GM21390 (cell line): ENCODE measurements around the gene MAP2K2.

Source experiments
- ATAC-seq: cut with Tn5 transposase; IDR thresholded peaks from one replicate; pipeline ENCODE4 v1.9.1; 2021; ENCODE audit not compliant: unreplicated experiment

MAP2K2 gene

DNA sequence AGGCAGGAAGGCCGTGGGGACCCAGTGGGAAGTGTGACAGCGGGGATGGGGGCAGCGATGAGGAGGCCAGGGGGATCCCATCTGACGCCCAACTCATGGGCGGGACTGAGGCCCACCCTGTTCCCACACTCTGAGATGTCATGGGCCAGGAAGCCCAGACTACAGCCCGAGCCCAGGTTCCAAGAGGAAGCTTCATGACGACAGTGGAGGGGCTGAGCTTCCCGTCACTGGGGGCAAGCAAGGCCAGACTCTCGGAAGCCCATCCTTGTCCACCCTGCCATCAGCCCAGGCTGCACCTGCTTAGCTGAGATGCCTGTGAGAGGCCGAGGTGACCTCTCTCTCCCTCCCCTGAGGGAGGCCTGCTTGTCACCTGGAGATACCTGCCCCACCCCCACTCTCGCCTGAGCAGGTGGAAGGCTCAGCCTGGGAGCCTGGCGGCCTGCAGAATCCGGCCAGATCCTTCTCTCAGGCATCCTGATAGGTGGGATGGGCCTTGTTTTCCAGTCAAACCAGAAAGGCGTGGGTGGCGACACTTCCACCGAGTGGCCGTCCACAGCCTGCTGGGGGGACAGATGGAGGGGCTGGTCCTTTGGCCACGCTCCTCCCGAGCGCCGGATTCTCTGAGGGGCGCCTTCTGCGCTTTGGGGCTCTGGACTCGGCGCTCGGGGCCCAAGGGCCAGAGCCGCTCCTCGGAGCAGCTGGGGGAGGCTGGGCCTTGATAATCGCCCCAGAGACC lies 62.1 kb downstream of the MAP2K2 start:
- ATAC-seq = no peak

DNA sequence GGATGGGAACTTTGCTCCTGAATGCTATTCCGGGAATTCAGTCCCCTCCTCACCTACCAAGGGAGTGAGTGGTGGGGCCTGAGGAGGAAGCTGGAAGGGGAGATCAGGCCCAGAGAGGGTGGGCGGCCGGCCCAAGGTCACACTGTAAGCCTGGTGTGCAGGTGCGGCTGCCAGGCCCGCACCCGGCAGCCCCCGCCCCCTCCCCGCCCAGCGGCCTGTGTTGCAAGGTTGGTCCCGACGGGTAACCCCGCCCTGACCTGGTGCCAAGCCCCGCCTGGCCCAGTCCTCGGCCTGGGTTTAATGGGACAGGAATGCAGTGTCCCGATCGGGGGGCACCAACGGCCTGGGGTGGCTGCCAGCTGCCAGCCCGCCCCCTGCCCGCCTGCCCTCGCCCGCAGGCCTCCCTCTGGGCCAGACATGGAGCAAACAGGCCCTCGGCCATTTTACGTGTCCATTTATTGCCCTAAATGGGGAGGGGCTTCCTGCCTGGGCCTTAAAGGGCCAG lies 62.7 kb downstream of the MAP2K2 start:
- ATAC-seq = no peak

DNA sequence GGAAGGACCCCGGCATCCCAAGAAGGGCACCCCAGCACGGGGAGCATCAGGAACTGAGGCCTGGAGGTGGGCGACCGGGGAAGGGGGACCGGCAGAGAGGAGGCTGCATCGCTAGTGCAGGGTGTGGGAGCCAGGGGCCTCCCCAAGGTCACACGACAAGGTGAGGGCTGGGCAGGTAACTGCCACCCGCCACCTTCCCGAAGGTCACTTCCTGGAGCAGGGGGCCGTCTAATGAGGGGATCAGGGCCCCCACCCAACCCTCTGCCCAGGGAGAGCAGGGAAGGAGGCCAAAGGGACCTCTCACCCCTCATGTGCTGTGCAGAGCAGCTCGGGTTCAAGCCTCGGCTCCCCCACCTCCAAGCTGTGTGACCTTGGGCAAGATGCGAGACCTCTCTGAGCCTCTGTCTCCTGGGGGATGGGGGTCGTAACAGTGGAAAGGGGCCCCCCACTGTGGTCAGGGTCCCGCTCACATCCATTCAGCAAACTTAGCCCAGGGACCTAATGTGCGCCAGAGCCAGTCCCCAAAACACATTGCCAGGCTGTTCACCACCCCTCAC lies 63.2 kb downstream of the MAP2K2 start:
- ATAC-seq = no peak

DNA sequence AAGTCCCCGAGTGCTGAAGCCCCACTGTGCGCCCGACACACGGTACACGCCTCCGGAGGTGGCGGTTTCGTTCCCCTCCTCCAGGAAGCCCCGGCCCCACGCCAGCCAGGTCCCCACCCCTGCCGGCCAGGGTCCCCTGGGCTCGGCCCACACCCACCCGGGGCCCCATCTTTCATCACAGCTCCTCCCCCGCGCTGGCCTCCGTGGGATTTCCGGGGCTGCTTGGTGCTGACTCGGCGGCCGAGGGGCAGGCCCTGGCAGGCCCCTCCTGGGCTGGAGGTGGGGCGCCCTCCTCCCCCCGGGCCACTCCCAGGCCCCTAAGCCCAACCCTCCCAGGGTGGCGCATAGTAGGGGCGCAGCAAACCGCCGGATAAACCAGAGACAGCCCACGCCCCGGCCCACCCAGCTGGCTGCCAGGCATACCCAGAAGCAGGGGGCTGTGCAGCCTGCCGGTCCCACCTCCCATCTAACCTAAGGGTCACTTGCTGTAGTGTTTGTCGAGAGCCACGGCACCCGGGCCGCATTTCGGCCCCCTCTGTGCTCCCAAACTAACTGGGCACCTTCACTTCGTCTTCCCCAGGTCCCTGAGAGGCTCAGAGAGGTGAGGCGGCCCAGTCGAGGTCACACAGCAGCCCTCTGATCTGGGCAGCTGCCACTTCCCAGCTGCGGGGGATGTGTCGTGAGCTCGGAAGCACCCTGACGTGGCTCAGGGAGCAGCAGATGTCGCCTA lies 63.9 kb downstream of the MAP2K2 start:
- no peak for ATAC-seq

DNA sequence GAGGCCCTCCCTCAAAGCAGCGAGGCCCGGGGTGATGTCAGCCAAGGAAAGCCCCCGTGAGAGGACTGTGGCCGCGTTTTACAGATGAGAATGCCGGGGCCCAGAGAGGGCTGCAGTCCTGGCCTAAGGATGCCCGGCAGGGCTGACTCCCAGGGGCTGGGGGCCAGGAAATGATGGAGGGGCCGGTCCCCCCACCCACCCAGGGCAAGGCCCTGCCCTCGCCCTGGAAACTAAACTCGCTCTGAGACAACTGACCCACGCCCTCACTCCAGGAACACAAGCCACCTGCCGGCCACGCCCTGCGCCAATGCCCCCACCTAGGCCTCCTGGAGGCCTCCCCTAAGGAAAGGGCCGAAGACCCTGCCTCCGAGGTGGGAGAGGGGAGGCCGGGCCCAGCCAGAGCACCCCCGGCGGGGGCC lies 64.5 kb downstream of the MAP2K2 start:
- no peak for ATAC-seq

DNA sequence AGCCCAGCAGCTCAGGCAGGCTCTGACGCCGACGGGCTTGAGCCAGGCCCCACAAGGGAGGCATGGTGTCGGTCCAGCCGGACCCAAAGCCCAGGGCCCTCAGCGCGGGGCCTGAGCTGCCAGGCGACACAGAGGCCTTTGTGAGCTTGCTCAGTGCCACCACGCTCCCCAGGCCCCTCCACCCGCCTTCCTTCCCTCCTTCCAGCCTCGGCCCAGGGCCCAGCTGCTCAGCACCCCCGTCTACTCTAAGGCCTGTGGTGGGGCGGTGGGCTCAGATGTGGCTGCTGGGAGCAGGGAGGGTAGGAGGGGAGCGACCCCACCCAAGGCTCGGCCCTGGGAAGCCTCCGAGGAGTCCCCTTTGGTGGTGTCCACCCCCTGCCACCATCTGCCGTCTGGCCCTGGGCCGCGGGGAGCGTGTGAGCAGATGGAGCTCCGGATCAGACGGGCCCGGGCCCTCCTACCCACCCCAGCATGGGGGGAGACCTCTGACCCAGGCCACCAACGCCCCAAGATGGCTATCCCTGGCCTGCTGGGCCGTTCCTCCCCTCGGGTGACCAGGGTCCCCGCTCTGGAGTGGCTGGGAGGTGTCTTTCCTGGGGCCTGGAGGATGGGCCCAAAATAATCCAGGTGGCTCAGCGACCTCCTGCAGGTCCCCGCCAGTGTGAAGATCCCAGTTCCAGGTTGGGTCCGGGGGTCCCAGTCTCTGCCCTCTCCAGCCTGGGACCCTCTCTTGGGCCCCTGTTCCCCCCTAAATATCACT lies 65.0 kb downstream of the MAP2K2 start:
- no peak for ATAC-seq

DNA sequence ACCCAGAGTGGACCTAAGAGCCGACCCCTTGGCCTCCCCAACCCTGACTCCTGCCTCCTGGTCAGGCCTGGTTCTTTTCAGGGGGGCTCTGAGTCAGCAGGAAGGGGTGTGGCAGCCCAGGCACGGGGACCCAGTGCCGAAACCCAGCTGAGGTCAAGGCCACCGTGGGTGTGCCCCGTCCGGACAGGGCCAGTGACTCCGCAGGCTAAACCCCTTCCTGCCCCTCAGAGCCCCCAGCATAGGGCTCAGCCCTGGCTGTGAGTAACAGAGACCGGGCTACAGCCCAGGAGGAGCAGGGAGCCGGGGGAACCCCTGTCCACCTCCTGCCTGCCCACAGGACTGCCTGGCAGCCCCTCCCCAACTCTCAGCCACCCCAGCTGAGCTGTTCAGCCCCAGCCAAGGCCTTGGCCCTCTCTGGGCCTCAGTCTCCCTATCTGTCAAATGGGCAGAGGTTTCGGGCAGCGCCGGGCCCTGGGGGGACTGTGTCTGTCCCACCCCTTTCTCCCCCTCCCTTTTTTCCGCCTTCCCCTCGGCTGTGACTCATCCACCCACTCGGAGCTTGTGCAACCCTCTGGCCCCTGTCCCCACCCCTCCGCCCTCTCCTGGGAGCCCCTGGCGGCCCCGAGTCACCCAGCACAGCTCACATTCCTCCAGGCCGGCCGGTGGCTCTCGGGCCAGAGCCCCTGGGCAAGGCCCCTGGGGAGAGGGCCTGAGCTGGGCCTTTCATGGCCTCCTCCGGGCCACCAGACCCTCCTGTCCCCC lies 65.8 kb downstream of the MAP2K2 start:
- no peak for ATAC-seq

DNA sequence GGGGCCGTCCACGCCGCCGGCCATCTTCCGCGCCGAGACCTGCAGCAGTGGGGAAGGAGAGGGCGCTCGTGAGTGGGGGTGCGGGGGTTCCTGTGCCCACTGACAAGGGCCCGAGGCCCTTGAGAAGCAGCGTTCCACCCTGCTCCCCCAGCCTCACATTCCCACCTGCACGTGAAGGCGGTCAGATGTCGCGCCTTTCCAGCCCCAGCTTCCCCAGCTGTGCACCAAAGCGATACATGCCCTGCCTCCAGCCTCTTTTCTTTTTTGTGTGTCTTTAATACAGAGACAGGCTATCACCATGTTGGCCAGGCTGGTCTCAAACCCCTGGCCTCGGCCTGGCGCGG lies 68.7 kb downstream of the MAP2K2 start:
- no peak for ATAC-seq

DNA sequence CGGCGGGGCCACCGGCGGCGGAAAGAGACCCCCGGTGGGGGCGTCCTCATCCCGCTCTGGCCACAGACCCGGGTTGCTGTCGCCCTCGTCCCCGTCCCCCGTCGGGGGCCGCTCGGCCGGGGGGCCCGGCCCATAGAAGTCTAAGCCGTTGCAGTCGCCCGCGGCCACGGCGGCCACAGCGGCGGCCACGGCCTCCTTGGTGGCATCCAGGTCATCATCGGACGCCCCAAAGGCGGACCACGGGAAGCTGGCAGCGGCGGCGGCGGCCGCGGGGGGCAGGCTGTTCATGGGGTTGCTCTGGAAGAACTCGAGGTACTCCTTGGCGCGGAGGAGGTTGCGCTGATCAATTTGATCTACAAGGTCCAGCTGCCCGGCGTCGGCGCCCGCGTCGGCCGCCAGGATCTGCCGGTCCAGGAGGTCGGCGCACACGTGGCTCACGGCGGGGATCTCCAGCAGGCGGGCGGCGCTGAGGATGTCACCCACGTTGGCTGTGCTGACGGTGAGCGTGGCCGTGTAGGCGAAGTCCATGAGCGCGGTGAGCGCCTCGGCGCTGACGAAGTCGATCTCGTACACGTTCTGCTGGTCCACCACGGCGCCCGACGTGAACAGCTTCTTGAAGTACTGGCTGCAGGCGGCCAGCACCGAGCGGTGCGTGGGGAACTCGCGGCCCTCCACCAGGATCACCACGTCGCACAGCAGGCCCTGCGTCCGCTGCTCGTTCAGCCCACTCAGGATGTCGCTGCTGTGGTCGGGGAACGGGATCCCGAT lies 69.3 kb downstream of the MAP2K2 start:
- ATAC-seq = no peak

DNA sequence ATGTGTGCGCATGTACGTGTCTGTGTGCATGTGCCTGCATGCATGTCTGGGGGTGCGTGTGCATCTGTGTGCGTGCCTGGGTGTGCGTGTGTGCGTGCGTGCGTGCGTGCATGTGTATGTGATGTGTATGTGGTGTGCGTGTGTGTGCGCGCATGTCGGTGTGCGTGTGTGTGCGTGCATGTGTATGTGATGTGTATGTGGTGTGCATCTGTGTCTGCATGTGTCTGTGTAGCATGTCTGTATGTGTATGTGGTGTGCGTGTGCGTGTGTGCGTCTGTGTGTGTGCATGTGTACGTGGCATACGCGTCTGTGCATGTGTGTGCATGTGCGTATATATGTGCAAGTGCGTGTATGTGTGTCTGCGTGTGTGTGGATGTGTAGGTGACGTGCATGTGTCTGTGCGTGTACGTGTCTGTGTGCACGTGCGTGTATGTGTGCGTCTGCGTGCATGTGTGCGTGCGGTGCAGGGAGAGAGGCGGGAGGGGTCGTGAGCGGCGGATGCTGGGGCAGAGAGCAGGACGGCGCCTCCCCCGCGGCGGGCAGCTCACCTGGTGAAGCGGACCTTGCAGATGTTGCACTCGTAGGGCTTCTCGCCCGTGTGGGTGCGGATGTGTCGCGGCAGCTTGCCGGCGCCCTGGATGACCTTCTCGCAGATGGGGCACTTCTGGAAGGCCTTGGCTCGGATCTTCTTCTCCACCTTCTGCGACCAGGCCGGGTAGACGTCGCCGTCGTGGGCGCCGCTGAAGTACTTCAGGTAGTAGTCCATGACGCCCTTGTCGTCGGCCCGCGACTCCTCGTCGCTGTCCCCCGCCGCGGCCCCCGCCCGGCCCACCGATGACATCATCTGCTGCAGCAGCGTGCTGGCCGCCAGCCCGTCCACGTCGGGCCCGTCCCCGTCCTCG lies 70.2 kb downstream of the MAP2K2 start:
- no peak for ATAC-seq

DNA sequence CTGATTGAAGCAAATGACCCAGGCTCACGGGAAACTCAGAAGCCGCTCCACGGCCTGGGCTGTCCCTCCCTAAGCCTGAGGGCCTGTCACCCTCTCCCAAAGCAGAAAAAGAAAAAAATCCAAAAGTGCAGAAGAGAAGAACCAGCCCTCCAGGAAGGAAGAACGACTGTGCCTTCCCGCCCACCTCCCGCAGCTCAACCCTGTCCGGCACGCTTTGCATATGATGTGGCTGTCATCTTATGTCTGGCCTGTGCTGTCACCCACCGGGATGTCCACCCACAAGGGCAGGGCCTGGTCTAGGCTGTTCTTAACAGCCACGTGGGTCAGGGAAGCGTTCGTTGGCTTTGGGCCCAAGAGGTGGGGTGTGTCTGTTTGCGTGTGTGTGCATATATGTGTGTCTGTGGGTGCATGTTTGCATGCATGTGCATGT lies 70.9 kb downstream of the MAP2K2 start:
- ATAC-seq = no peak

DNA sequence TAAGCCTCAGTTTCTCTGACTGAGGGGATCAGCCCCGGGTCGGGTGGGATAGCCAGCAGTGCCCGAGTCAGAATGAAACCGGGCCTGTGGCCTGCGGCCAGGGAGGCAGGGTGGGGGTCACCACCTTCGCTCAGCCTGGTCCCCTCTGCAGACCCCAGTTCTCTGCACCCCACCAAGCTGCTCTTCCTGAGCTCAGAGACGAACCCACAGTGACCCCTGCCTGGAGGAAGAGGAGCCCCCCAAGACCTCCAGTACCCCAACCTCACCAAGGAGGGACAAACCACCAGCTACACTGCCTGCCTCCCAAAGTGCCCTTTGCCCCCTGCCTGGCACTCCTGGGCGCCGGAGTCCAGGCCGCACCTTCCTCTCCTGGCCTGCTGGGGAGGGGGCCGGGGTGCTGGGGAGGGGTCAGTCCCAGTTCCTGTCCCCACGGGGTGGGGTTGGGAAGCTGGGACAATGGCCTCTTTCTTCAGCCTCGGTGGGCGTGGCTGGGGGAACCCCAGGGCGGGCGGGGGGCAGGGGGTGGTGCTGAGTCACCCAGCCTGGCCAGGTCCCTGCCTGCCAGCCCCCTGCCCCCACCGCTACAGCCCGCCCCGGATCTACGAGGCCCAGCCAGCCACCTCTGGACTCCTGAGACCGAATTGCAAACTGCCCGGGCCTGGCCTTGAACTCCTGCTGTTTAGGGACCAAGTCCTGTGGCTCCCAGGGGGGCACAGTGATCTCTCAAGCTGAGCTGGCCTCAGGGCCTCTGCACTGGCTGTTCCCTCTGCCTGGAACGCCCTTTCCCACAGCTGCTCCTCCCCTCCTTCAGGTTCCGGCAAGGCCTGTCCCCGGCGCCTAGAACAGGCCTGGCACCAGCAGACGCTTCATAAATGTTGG lies 71.6 kb downstream of the MAP2K2 start:
- ATAC-seq = no peak

DNA sequence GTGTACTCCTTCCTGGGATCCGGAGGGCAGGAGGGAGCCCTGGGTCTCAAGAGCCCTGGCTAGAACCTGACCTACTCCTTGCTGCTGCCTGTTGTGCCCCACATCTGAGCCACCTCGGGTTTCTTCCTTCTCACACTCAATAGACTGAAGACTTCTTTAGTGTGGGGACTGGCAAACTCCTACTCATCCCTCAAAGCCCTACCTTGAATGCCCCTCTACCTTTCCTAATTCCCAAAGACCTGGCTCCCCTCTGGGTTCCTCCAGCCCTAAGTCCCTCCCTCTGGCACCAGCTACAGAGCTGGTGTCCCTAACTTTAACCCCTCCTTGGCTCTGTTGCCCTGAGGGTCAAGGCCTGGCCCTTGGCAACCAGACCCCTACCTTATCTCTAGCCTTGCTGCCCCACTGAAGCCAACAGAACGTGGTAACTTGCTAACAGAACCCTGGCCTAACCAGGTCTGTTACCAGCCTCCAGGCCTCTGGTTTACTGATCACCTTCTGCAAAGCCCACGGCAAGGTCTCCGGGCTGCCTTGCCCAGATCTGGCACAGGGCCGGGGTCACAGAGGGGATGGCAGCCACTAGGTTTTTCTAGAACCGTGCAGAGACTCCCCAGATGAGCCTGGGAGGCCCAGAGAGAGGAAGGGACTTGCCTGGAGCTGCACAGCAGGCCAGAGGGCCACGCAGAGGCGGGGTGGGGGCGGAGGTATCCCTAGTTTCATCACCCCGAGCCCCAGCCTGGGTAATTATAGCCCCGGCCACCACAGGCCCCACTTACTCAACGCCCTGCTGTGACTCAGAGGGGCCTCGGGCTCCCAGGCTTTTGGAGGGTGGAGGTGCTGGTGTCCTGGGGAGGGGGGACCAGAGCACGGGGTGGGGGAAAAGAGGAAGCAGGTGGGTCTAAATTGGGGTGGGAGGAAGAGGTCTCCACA lies 72.5 kb downstream of the MAP2K2 start:
- no peak for ATAC-seq

DNA sequence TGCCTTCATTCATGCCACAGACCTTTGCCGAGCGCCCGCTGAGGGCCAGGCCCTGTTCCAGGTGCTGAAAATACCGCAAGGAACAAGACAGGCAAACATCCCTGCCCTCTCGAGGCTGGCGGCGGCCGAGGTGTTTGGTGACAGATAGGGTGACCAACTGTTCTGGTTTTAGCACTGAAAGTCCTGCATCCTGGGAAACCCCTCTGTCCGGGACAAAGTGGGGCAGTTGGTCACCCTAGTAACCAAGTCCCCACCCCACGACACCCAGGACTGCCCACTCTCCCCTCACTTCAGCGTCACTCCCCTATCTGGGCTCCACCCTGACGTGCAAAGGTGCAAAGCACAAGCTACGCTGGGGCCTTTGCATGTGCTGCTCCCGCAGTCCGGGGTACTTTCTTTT lies 74.5 kb downstream of the MAP2K2 start:
- no peak for ATAC-seq

DNA sequence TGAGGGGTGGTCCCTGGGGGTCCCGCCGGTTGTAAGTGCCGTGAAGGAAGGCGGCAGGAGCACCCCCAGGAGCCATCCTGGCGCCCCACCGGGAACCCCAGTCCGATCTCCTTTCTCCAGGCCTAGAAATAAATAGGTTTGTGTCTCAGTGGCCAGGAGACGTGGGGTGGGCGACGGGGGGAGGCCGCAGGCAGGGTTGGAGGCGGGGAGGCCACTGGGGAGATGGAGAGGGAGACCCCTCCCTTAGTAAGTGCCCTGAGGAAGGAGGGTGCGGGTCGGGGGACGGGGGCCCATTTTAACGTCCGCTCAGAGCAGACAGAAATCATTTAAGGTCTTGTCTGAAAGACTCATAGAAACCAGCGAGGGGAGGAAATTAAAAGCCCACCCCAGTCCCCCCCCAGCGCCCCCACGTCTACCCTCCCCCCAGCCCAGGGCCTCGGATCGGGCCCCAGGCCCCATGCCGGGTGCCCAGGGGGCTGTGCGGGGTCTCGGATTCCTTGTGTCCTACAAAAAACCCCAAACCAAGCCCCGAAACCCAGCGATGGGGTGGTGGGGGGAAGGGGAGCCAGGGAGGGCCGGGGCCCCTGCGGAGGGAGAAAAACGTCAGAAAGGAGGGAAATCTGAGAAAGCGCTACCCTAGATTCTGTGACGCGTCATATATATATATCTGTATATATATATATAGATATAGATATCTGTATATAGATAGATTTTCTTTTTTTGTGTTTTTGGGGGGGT lies 76.8 kb downstream of the MAP2K2 start:
- no peak for ATAC-seq

DNA sequence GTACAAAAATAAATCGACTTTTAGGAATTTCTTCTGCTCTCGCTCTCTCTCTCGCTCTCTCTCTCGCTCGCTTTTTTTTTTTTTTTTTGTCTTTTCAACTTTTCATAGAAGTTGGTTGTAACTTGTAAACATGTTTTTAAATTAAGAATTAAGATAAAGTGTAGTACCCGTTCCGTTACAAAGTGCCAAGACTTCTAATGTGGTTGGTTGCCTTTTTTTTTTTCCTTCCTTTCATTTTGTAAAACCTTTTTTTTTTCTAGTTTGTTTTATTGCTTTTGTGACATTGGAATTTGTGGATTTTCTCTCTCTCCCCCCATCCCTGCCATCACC lies 77.6 kb downstream of the MAP2K2 start:
- no peak for ATAC-seq
